ENCODE results near the gene ANXA6. TPM values are rescaled to one million over a fixed set of nuclear protein-coding genes. Genes with fewer than 3 reads are reported as not detected.

Gene ANXA6
- total RNA-seq, 1 donor from 2014 or later: 197 TPM

GRCh38 chr5:151065609-151066008 lies 92.0 kb downstream of the ANXA6 start:
- DNase-seq (ENCODE audit: low spot score in 2 of 2, unreplicated experiment in 2 of 2): no peak
- H3K27ac Mint-ChIP-seq: peak overlapping the region; percentile 17
- TF ChIP-seq, protein P1, sequence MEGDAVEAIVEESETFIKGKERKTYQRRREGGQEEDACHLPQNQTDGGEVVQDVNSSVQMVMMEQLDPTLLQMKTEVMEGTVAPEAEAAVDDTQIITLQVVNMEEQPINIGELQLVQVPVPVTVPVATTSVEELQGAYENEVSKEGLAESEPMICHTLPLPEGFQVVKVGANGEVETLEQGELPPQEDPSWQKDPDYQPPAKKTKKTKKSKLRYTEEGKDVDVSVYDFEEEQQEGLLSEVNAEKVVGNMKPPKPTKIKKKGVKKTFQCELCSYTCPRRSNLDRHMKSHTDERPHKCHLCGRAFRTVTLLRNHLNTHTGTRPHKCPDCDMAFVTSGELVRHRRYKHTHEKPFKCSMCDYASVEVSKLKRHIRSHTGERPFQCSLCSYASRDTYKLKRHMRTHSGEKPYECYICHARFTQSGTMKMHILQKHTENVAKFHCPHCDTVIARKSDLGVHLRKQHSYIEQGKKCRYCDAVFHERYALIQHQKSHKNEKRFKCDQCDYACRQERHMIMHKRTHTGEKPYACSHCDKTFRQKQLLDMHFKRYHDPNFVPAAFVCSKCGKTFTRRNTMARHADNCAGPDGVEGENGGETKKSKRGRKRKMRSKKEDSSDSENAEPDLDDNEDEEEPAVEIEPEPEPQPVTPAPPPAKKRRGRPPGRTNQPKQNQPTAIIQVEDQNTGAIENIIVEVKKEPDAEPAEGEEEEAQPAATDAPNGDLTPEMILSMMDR (IDR thresholded peaks at IDR 0.05; ENCODE audit: unreplicated experiment): no peak
- H3K9me3 Mint-ChIP-seq: no peaks in the 10 kb centered on the region
- H3K27me3 Mint-ChIP-seq (ENCODE audit: low read depth): no peaks in the 10 kb centered on the region
- peaks cover 13% of the 10 kb centered on the region for H3K36me3 Mint-ChIP-seq
- H3K4me1 Mint-ChIP-seq: no peaks in the 10 kb centered on the region
- H3K4me3 Mint-ChIP-seq: no peak overlapping the region

- H3K36me3 Mint-ChIP-seq: peaks cover 13% of the 10 kb centered on the region
- TF ChIP-seq, protein P1 (IDR thresholded peaks at IDR 0.05; ENCODE audit: unreplicated experiment): no peak
- H3K4me3 Mint-ChIP-seq: no peak overlapping the region
- H3K27ac Mint-ChIP-seq: no peak overlapping the region
- no peaks in the 10 kb centered on the region for H3K27me3 Mint-ChIP-seq (ENCODE audit: low read depth)
- no peaks in the 10 kb centered on the region for H3K4me1 Mint-ChIP-seq
- DNase-seq (ENCODE audit: low spot score in 2 of 2, unreplicated experiment in 2 of 2): no peak
- H3K9me3 Mint-ChIP-seq: no peaks in the 10 kb centered on the region
Observed at GRCh38 chr5:151064916-151065499, 92.6 kb downstream of the ANXA6 start.

- Mint-ChIP-seq H3K27ac (no peak overlapping the region), H3K4me1 (no peaks in the 10 kb centered on the region), H3K36me3 (peaks cover 13% of the 10 kb centered on the region), H3K9me3 (no peaks in the 10 kb centered on the region), H3K27me3 (ENCODE audit: low read depth) (no peaks in the 10 kb centered on the region), H3K4me3 (no peak overlapping the region)
- DNase-seq (ENCODE audit: low spot score in 2 of 2, unreplicated experiment in 2 of 2): no peak
- TF ChIP-seq, protein P1 (IDR thresholded peaks at IDR 0.05; ENCODE audit: unreplicated experiment): no peak
Observed at GRCh38 chr5:151063142-151063989, 94.2 kb downstream of the ANXA6 start.

GRCh38 chr5:151062405-151063141 lies 95.0 kb downstream of the ANXA6 start:
- no peak for DNase-seq (ENCODE audit: low spot score in 2 of 2, unreplicated experiment in 2 of 2)
- H3K9me3 Mint-ChIP-seq: no peaks in the 10 kb centered on the region
- no peaks in the 10 kb centered on the region for H3K27me3 Mint-ChIP-seq (ENCODE audit: low read depth)
- H3K36me3 Mint-ChIP-seq: peaks cover 13% of the 10 kb centered on the region
- no peak overlapping the region for H3K27ac Mint-ChIP-seq
- no peaks in the 10 kb centered on the region for H3K4me1 Mint-ChIP-seq
- TF ChIP-seq, protein P1 (IDR thresholded peaks at IDR 0.05; ENCODE audit: unreplicated experiment): no peak
- H3K4me3 Mint-ChIP-seq: no peak overlapping the region

- Mint-ChIP-seq H3K4me3 (no peak overlapping the region), H3K27ac (no peak overlapping the region), H3K9me3 (no peaks in the 10 kb centered on the region), H3K27me3 (ENCODE audit: low read depth) (no peaks in the 10 kb centered on the region), H3K36me3 (peaks cover 21% of the 10 kb centered on the region), H3K4me1 (no peaks in the 10 kb centered on the region)
- DNase-seq (ENCODE audit: low spot score in 2 of 2, unreplicated experiment in 2 of 2): no peak
- TF ChIP-seq, protein P1 (IDR thresholded peaks at IDR 0.05; ENCODE audit: unreplicated experiment): no peak
Observed at GRCh38 chr5:151060742-151061141, 96.8 kb downstream of the ANXA6 start.

Measured in mesothelial cell of epicardium (in vitro differentiated cells).